Body of pancreas (tissue), 4 donors: Measurements from ENCODE around the gene EHBP1L1. TPM values are rescaled to one million over a fixed set of nuclear protein-coding genes. Genes with fewer than 3 reads are reported as not detected.

ENCODE experiments used
- ATAC-seq: fragments of 150-250 bp; one replicate; pipeline ENCODE4 v1.9.1; 2016
- DNase-seq, 4 donors: peaks; one replicate each; pipeline ENCODE4 v3.0.0-alpha.2; 2019
- H3K27ac ChIP-seq, 4 donors: fragments of 200-600 bp; sonication (generic); 1 replicate in 3 of 4; 2 replicates in 1 of 4; pipeline versions ENCODE4 v1.5.1 to v1.6.1; 2016 to 2019; ENCODE audit warnings: mild to moderate bottlenecking in 1 of 4, mixed read lengths in 1 of 4, moderate library complexity in 1 of 4
- H3K27me3 ChIP-seq, 2 donors: fragments of 200-600 bp; sonication (generic); one replicate each; pipeline ENCODE4 v1.6.0; 2016; ENCODE audit warnings: mild to moderate bottlenecking in 1 of 2
- H3K36me3 ChIP-seq, 2 donors: fragments of 200-600 bp; sonication (generic); replicated peaks in 1 of 2; 2 replicates each; pipeline ENCODE4 v1.5.1; 2016; ENCODE audit warnings: low read depth in 2 of 2; ENCODE audit not compliant: insufficient read depth in 1 of 2
- H3K4me1 ChIP-seq: fragments of 200-600 bp; sonication (generic); one replicate; pipeline ENCODE4 v1.6.0; 2016
- H3K4me3 ChIP-seq, 2 donors: fragments of 200-600 bp; sonication (generic); 1 replicate in 1 of 2; 2 replicates in 1 of 2; pipeline ENCODE4 v1.5.1; 2016 to 2019
- H3K9me3 ChIP-seq, 3 donors: fragments of 200-600 bp; sonication (generic); 1 replicate in 2 of 3; 2 replicates in 1 of 3; pipeline ENCODE4 v1.5.1; 2016
- POLR2A ChIP-seq, 3 donors: fragments of 450-650 bp; IDR thresholded peaks; one replicate each; pipeline ENCODE4 v1.6.1; 2016; ENCODE audit warnings: antibody characterized with exemption in 3 of 3, mild to moderate bottlenecking in 2 of 3
- WGBS, 2 donors: methylation state at CpG; one replicate each; pipeline ENCODE4 v1.1.5; 2017; 5-methylcytosine and 5-hydroxymethylcytosine counted together
- intact Hi-C: fragments of 100-400 bp; cut with DNase I; formaldehyde crosslinking; loops from one replicate; pipeline ENCODE4 v1.15.1; 2023
- total RNA-seq, 2 donors: library from RNA; depleted of rRNA; stranded (reverse); fragments of >200 nt; gene quantifications; one replicate each; pipeline ENCODE4 v1.1.0, GENCODE V29; 2016
- TF ChIP-seq, protein P1 (sequence below), 7 experiments: fragments of 450-650 bp in 4 of 7; fragments of 200-600 bp in 3 of 7; sonication (generic) in 3 of 7; IDR thresholded peaks; one replicate each; pipeline ENCODE4 v1.5.1; 2016 to 2019; ENCODE audit warnings: antibody characterized with exemption in 7 of 7

Gene EHBP1L1
- total RNA-seq, 2 donors from 2014 or later = 35.0 to 76.1 TPM

DNA sequence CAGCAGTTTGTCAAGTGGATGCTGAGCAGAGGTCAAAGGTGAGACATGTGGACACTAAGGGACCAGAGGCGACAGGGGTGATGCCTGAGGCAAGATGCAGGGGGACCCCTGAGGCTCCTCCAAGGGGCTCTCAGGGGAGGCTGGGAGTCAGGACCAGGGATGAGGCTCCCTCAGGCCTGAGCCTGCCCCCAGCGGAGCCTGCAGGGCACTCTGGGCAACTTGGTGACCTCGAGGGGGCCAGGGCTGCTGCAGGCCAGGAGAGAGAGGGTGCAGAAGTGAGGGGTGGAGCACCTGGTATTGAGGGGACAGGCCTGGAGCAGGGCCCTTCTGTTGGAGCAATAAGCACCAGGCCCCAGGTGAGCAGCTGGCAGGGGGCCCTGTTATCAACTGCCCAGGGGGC lies 6.1 kb downstream of the EHBP1L1 start:
- no peaks in the 10 kb centered on the region for H3K27me3 ChIP-seq
- H3K4me1 ChIP-seq = peaks cover 10% of the 10 kb centered on the region
- H3K9me3 ChIP-seq = no peaks in the 10 kb centered on the region
- WGBS, 2 donors = 89 to 100% methylated on average over 2 to 3 of the region's 3 CpGs
- intact Hi-C loops = no loop called here
- ATAC-seq = no peak
- no peak overlapping the region for H3K27ac ChIP-seq
- H3K36me3 ChIP-seq = peaks cover 0 to 1% of the 10 kb centered on the region in 2 donors
- TF ChIP-seq POLR2A (IDR thresholded peaks at IDR 0.05) = no peak
- TF ChIP-seq, protein P1, sequence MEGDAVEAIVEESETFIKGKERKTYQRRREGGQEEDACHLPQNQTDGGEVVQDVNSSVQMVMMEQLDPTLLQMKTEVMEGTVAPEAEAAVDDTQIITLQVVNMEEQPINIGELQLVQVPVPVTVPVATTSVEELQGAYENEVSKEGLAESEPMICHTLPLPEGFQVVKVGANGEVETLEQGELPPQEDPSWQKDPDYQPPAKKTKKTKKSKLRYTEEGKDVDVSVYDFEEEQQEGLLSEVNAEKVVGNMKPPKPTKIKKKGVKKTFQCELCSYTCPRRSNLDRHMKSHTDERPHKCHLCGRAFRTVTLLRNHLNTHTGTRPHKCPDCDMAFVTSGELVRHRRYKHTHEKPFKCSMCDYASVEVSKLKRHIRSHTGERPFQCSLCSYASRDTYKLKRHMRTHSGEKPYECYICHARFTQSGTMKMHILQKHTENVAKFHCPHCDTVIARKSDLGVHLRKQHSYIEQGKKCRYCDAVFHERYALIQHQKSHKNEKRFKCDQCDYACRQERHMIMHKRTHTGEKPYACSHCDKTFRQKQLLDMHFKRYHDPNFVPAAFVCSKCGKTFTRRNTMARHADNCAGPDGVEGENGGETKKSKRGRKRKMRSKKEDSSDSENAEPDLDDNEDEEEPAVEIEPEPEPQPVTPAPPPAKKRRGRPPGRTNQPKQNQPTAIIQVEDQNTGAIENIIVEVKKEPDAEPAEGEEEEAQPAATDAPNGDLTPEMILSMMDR (IDR thresholded peaks at IDR 0.05) = no peak
- H3K4me3 ChIP-seq = no peak overlapping the region
- DNase-seq = no peak

DNA sequence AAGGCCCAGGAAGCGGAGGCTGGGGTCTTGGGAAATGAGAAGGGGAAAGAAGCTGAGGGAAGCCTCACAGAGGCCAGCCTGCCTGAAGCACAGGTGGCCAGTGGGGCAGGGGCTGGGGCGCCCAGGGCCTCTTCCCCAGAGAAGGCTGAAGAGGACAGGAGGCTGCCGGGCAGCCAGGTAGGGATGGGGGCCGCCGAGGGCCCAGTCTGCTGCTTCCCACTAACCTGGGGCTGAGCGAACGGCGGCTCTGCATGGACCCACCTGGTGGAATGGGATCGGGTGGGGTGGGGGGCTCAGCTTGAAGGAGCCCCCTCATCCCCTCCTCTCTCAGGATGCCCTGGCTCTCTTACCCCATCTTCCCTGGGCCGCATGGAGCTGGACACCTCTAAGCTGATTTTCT lies 7.7 kb downstream of the EHBP1L1 start:
- Histone ChIP-seq H3K4me1 (no peaks in the 10 kb centered on the region), H3K36me3 (peaks cover 0 to 1% of the 10 kb centered on the region in 2 donors), H3K27ac (no peak overlapping the region), H3K9me3 (no peaks in the 10 kb centered on the region), H3K4me3 (no peak overlapping the region), H3K27me3 (no peaks in the 10 kb centered on the region)
- intact Hi-C loops = no loop called here
- DNase-seq = no peak
- WGBS, 2 donors = 78 to 86% methylated on average over 8 to 10 of the region's 10 CpGs
- TF ChIP-seq, protein P1 (IDR thresholded peaks at IDR 0.05) = no peak
- no peak for TF ChIP-seq POLR2A (IDR thresholded peaks at IDR 0.05)
- no peak for ATAC-seq

DNA sequence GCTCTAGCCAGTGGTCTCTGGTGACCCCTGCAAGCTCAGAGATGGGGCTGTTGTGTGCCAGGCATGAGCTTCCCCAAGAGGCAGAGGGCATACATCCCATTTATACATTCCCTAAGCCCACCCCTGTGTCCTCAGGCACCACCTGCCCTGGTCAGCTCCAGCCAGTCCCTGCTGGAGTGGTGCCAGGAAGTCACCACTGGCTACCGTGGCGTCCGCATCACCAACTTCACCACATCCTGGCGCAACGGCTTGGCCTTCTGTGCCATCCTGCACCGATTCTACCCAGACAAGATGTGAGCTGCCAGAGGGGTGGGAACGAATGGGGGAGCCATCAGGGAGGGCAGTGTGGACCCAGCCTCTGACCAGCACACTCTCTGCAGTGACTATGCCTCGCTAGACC lies 8.3 kb downstream of the EHBP1L1 start:
- Histone ChIP-seq H3K4me3 (no peak overlapping the region), H3K27me3 (no peaks in the 10 kb centered on the region), H3K36me3 (peaks cover 0 to 1% of the 10 kb centered on the region in 2 donors), H3K9me3 (no peaks in the 10 kb centered on the region), H3K27ac (no peak overlapping the region), H3K4me1 (no peaks in the 10 kb centered on the region)
- no peak for TF ChIP-seq POLR2A (IDR thresholded peaks at IDR 0.05)
- TF ChIP-seq, protein P1 (IDR thresholded peaks at IDR 0.05) = no peak
- intact Hi-C loops = no loop called here
- ATAC-seq (no peak), DNase-seq (no peak)
- 72 to 82% methylated on average over 6 to 8 of the region's 8 CpGs for WGBS, 2 donors

DNA sequence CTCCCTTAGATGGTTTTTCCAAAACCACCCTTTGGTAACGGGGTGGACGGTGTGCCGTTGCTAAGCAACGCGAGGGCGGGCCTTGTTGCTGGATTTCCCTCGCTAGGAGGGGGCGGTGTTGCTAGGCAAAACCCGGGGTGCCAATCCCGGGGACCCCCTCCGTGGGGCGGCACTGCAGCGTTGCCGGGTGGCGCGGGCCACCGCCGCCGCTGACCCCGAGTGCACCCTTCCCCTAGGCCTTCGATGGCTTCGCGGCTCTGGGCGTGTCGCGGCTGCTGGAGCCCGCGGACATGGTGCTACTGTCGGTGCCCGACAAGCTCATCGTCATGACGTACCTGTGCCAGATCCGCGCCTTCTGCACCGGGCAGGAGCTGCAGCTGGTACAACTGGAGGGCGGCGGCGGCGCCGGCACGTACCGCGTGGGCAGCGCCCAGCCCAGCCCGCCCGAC lies 8.9 kb downstream of the EHBP1L1 start:
- DNase-seq = peak in 3 of 4 donors; percentile 42 to 48 (median 47)
- 35 to 37% methylated on average over 9 to 45 of the region's 46 CpGs for WGBS, 2 donors
- H3K36me3 ChIP-seq = peaks cover 0 to 1% of the 10 kb centered on the region in 2 donors
- no peaks in the 10 kb centered on the region for H3K9me3 ChIP-seq
- no peak overlapping the region for H3K4me3 ChIP-seq
- TF ChIP-seq, protein P1 (IDR thresholded peaks at IDR 0.05) = no peak
- no peak for TF ChIP-seq POLR2A (IDR thresholded peaks at IDR 0.05)
- intact Hi-C loops = no loop called here
- peak; percentile 13 for ATAC-seq
- H3K27me3 ChIP-seq = no peaks in the 10 kb centered on the region
- no peaks in the 10 kb centered on the region for H3K4me1 ChIP-seq
- H3K27ac ChIP-seq = no peak overlapping the region
